GM18499 (cell line): ENCODE results near the gene IQCM.
"Not testable (repeated sequence)": the region's sequence is repeated elsewhere in the genome, so short reads cannot be mapped to it uniquely, and the experiment has no call there.

Source experiments
- ATAC-seq: cut with Tn5 transposase; IDR thresholded peaks from one replicate; pipeline ENCODE4 v1.9.1; 2021; ENCODE audit warnings: moderate number of reproducible peaks; ENCODE audit not compliant: insufficient read depth, unreplicated experiment

Gene IQCM

DNA sequence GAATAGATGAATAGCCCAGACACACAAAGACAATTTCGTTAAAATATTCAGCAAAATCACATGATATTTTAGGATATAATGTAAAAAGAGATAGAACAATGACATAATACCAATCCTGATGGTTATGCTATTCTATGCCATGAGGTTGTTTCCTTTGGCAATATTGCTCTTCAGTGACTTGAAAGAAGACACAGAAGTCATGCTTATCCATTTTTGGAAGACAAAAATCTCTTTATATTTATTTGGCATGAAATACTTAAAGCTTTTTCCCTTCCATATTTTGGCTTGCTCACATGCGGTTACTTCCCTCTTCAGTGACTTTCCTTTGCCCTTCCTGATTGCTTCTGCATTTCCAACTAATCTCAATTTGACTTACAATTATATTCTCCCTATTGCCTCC lies 314.8 kb downstream of the IQCM start:
- no peak for ATAC-seq

DNA sequence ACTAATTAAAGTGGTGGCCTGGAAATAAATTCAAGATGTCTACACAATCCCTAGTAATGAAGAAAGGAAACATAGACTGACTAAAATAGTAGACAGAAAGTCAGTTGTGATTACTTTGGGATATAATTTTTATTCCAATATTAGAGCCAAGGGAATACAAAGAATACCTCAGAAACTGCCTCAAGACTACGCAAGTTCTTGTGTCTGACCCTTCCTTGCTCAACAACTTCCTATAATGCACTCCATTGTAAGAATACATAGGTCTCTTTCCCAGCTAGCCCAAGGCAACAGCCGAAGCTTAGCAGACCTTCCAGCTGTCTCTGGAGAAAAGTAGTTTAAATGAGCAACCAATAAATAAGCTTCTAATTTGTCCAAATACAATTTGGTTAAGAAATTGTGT lies 315.9 kb downstream of the IQCM start:
- no peak for ATAC-seq

GRCh38 chr4:149498246-149498645 lies 317.4 kb downstream of the IQCM start:
- ATAC-seq, result no peak

GRCh38 chr4:149493492-149493891 lies 322.2 kb downstream of the IQCM start:
- ATAC-seq, result no peak

DNA sequence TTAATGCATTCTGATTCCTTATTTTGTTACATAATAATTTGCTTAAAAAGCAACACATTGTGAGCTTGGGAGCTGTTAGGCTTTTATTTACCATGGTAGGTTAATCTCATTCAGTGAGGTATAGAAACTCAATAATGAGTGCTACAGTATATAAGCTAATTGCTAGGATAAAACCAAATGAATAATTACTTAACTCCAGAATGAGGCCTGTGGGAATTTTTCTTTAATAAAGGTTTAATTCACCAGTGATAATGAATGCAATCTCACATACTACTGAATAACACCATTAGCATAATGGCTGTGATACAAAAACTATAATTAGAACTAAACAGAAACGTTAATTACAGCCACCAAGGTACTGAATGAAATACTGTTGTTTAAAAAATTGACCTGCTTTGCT lies 326.3 kb downstream of the IQCM start:
- no peak for ATAC-seq

DNA sequence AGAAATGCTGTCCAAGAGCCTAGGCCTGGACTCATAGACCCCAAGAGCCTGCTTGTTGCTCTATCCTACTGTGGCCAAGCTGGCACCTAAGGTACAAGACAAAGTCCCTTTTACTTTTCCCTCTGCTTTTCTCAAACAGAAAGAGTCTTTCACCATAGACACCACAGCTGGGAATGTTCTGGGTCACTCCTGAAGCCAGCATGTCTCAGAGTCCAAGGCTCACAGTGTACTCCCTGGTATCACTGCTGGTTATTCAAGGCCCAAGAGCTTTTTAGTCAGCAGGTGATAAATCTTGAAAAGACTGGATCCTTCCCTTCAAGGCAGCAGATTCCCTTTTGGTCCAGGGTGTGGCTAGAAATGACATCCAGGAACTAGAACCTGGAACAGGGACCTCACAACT lies 328.8 kb downstream of the IQCM start:
- ATAC-seq, result no peak

GRCh38 chr4:149468669-149469068 lies 347.0 kb downstream of the IQCM start:
- ATAC-seq, result not testable (repeated sequence)

- no peak for ATAC-seq
Observed at GRCh38 chr4:149466446-149466845, 349.2 kb downstream of the IQCM start.

DNA sequence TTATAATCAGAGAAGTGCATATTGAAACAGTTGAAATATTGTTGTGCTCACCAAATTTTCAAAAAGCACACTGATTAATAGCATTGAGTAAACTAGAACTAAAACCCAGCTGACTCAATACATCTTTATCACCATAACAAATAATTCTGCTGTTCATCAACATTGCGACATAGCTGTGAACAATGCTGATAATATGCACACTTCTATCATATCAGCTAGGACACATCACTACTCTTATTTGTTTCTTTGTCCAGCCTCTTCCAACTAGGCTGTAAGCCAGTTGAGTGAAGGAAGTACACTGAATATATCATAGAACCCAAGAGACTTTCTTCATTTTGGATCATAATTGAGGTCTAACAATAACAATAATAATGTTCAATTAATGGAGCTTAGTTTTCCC lies 349.7 kb downstream of the IQCM start:
- no peak for ATAC-seq

DNA sequence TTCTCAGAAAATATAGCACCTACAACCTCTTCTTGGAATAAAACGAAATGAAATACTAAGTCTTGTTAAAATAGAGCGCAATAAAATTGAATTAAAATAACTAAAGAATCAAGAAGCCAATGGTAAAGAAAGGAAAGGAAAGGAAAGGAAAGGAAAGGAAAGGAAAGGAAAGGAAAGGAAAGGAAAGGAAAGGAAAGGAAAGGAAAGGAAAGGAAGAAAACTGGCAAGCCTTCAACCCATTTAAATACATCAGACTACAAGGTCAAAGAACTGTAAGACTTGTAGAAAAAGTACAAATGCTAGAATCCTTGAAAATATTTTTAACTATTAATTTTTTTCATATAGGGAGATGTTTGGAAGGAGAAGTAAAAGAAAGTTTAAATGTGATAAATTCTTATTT lies 372.1 kb downstream of the IQCM start:
- no peak for ATAC-seq

DNA sequence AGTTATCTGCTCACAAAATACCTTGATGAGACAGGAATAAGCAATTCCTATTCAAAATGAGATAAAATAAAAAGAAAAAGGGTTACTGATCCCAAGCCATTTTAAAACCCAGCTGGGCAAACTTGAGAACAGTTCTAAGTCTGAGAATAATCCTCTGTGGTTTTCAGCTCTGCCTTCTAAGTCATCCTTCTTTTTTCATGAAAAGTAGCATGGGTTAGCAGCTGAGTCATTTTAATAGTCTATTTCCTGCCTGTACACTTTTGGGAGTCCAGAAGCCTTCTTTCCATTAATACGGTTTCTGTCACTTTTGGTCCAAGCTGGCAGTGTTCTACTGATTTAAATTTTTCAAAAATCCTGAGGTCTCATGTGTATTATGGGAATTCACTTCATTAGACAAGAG lies 374.3 kb downstream of the IQCM start:
- ATAC-seq, result no peak

DNA sequence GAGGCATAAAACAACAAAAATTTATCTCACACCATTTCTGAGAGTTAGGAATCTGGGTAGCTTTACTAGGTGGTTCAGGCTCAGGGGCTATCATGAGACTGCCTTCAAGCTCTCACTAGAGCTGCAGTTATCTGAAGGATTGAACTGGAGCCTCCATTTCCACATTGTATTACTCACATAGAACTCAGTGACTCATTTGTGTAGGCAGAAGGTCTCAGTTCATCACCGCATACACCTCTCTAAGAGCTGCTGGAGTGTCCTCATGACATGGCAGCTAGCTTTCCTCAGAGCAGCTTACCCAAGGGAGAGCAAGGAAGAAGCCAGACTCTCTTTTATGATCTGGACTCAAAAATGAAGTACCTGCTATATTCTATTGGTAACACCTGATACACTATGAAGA lies 389.2 kb downstream of the IQCM start:
- no peak for ATAC-seq

GRCh38 chr4:149409555-149409962 lies 406.1 kb downstream of the IQCM start:
- no peak for ATAC-seq

GRCh38 chr4:149409146-149409545 lies 406.5 kb downstream of the IQCM start:
- ATAC-seq, result no peak

- ATAC-seq, result no peak
Observed at GRCh38 chr4:149404143-149404542, 411.5 kb downstream of the IQCM start.

GRCh38 chr4:149403081-149403480 lies 412.6 kb downstream of the IQCM start:
- no peak for ATAC-seq

DNA sequence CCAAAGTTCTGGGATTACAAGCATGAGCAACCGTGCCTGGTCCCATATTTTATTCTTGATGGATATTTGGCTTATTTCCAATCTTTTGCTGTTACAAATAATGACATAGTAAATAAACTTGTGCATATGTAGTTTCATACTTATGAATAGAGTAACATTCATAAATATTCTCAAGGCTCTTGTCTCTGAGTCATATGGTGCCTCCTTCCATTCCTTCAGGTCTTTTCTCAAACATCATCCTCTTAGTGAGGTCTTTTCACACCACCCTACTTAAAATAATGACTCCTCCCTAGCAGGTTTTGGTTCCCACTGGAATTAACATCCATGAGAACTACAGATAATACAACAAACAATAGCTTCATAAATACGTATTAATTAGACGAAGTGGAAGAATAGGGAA lies 416.6 kb downstream of the IQCM start:
- no peak for ATAC-seq

GRCh38 chr4:149370785-149371420 lies 444.7 kb downstream of the IQCM start:
- ATAC-seq, result peak; percentile 70

GRCh38 chr4:149370002-149370401 lies 445.6 kb downstream of the IQCM start:
- ATAC-seq, result no peak

DNA sequence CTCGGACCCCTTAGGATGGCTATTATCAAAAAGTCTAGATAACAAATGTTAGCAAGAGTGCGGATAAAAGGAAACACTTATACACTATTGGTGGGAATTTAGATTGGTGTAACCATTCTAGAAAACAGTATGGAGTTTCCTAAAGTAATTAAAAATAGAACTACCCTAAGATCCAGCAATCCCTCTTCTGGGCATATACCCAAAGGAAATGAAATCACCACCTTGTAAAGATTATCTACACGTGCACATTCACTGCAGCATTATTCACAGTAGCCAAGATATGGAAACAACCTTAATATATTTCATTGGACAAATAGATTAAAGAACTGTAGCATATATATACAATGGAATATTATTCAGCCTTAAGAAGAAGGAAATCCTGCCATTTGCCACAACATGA lies 462.4 kb downstream of the IQCM start:
- ATAC-seq, result no peak

DNA sequence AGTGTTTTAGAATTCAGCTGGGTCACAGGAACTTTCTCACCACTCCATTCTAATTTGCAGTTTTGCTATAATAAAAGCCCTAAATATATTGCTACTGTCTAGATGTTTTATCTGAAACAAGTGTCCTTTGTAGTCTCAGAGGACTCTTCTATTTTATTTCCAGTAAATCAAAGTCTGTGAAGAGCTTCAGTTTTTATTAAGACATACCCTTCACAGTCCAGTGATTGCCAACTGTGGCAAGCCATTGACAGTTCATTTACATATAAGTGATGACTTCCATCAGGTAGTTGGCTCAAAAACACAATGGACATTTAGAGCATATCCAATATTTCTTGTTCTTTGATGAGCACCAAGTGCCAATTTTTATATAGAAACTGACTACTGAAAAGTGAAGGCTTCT lies 466.1 kb downstream of the IQCM start:
- no peak for ATAC-seq

GRCh38 chr4:149347139-149347538 lies 468.5 kb downstream of the IQCM start:
- ATAC-seq, result no peak

- no peak for ATAC-seq
Observed at GRCh38 chr4:149345424-149345823, 470.2 kb downstream of the IQCM start.
